NB4 (cell line): ENCODE data around the gene NLRP4.

ENCODE experiments used
- DNase-seq: peaks from one replicate; pipeline ENCODE4 v3.0.0; 2010; ENCODE audit warnings: low read depth
- H3K4me3 ChIP-seq: one replicate; pipeline ENCODE4 v1.5.1; 2011; ENCODE audit warnings: mild to moderate bottlenecking, low read depth, low read length, moderate library complexity
- CTCF ChIP-seq: IDR thresholded peaks from one replicate; pipeline ENCODE4 v1.5.1; 2012; ENCODE audit warnings: low read depth, low read length
- MYC ChIP-seq: IDR thresholded peaks from 2 replicates; pipeline ENCODE4 v1.6.1; 2011; ENCODE audit warnings: low read depth, low read length
- POLR2A ChIP-seq: IDR thresholded peaks from 2 replicates; pipeline ENCODE4 v1.6.1; 2011; ENCODE audit warnings: mild to moderate bottlenecking; ENCODE audit not compliant: insufficient read length; ENCODE audit errors: extremely low read depth
- TF ChIP-seq, protein P1 (sequence below): IDR thresholded peaks from 2 replicates; pipeline ENCODE4 v1.6.1; 2011; ENCODE audit warnings: low read depth, low read length

Gene NLRP4

DNA sequence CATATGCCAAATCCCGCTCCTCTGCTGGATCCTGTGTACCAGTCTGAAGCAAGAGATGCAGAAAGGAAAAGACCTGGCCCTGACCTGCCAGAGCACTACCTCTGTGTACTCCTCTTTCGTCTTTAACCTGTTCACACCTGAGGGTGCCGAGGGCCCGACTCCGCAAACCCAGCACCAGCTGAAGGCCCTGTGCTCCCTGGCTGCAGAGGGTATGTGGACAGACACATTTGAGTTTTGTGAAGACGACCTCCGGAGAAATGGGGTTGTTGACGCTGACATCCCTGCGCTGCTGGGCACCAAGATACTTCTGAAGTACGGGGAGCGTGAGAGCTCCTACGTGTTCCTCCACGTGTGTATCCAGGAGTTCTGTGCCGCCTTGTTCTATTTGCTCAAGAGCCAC is 22.1 kb downstream of the NLRP4 start:
- H3K4me3 ChIP-seq: no peak overlapping the region
- DNase-seq: no peak
- TF ChIP-seq POLR2A: no peak
- TF ChIP-seq, protein P1, sequence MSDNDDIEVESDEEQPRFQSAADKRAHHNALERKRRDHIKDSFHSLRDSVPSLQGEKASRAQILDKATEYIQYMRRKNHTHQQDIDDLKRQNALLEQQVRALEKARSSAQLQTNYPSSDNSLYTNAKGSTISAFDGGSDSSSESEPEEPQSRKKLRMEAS: no peak
- TF ChIP-seq CTCF: no peak
- no peak for TF ChIP-seq MYC

DNA sequence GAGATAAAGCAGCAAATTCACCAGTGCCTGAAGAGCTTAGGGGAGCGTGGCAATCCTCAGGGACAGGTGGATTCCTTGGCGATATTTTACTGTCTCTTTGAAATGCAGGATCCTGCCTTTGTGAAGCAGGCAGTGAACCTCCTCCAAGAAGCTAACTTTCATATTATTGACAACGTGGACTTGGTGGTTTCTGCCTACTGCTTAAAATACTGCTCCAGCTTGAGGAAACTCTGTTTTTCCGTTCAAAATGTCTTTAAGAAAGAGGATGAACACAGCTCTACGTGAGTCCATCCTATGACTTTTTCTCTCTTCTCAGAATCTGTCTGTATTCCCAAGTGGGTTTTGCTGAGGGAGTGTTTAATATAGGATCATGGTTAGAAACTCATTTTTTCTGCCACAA is 22.6 kb downstream of the NLRP4 start:
- no peak for TF ChIP-seq POLR2A
- TF ChIP-seq, protein P1: no peak
- TF ChIP-seq CTCF: no peak
- TF ChIP-seq MYC: no peak
- DNase-seq: no peak
- H3K4me3 ChIP-seq: no peak overlapping the region

DNA sequence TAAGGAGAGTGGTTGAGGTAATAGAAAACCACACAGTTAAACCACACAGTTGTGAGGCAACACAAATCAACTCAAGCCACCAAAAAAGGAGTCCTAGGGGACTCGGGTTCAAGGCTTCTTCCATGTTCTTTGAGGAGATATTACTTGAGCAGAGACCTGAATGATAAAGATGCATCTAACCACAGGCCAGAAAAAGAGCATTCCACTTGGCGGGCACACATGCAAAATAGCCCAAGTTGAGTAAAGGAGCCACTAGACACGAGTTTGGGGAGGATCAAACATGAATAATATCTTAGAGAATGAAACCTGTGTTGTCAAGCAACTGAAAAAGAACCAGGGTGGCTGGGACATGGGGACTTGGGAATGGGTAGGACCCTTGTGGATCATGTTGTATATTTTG is 30.2 kb downstream of the NLRP4 start:
- no peak for DNase-seq
- no peak for TF ChIP-seq POLR2A
- no peak for TF ChIP-seq MYC
- TF ChIP-seq, protein P1: no peak
- no peak overlapping the region for H3K4me3 ChIP-seq

- TF ChIP-seq, protein P1: no peak
- TF ChIP-seq POLR2A: no peak
- TF ChIP-seq MYC: no peak
- TF ChIP-seq CTCF: no peak
- no peak overlapping the region for H3K4me3 ChIP-seq
- DNase-seq: no peak
Observed at GRCh38 chr19:55867101-55867500, 30.8 kb downstream of the NLRP4 start.

DNA sequence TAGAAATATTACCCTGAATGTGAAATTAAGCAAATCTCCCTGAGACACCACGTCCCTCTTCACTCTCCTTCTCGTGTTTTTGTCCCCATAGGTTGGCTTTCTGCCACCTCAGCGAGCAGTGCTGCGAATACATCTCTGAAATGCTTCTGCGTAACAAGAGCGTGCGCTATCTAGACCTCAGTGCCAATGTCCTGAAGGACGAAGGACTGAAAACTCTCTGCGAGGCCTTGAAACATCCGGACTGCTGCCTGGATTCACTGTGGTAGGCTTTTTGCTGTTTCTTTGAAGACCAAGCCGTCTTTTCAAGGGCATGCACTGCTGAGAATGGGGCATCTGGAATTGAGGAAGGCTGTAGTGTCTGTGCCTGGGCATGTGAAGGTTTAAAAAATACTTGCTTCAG is 34.4 kb downstream of the NLRP4 start:
- no peak for DNase-seq
- TF ChIP-seq POLR2A (no peak), CTCF (no peak), MYC (no peak)
- TF ChIP-seq, protein P1: no peak
- H3K4me3 ChIP-seq: no peak overlapping the region

- TF ChIP-seq MYC (no peak), POLR2A (no peak), CTCF (no peak)
- TF ChIP-seq, protein P1: no peak
- no peak for DNase-seq
- H3K4me3 ChIP-seq: no peak overlapping the region
Observed at GRCh38 chr19:55877211-55877610, 40.9 kb downstream of the NLRP4 start.
